Loucy (cell line): ENCODE data around the gene TMEM178B.

Source experiments
- H2AFZ ChIP-seq: fragments of 200-600 bp; sonication (generic); 2 replicates; pipeline ENCODE4 v1.6.0; 2016; ENCODE audit warnings: antibody characterized with exemption, mild to moderate bottlenecking, low read length, moderate library complexity
- H3F3A ChIP-seq: fragments of 200-600 bp; 2 replicates; pipeline ENCODE4 v1.6.0; 2016; ENCODE audit warnings: antibody characterized with exemption, low read depth, mild to moderate bottlenecking
- H3K27me3 ChIP-seq: fragments of 200-600 bp; sonication (generic); 2 replicates; pipeline ENCODE4 v1.6.1; 2014; ENCODE audit warnings: low read length, mild to moderate bottlenecking; ENCODE audit not compliant: insufficient read depth, poor library complexity, severe bottlenecking
- H3K36me3 ChIP-seq: fragments of 200-600 bp; sonication (generic); 2 replicates; pipeline ENCODE4 v1.6.1; 2016; ENCODE audit warnings: low read length; ENCODE audit not compliant: insufficient read depth
- H3K4me1 ChIP-seq: fragments of 200-600 bp; sonication (generic); 2 replicates; pipeline ENCODE4 v1.5.1; 2014; ENCODE audit warnings: low read length, mild to moderate bottlenecking; ENCODE audit not compliant: insufficient read depth, poor library complexity, severe bottlenecking
- H3K4me2 ChIP-seq: fragments of 200-600 bp; sonication (generic); 2 replicates; pipeline ENCODE4 v1.6.0; 2014; ENCODE audit warnings: antibody characterized with exemption, low read length, low read depth, mild to moderate bottlenecking; ENCODE audit not compliant: poor library complexity, severe bottlenecking
- H3K4me3 ChIP-seq: fragments of 200-600 bp; sonication (generic); 2 replicates; pipeline ENCODE4 v1.5.1; 2014; ENCODE audit warnings: low read length, mild to moderate bottlenecking, mixed read lengths; ENCODE audit not compliant: poor library complexity, severe bottlenecking
- H3K79me2 ChIP-seq: fragments of 200-600 bp; sonication (generic); 2 replicates; pipeline ENCODE4 v1.6.1; 2014; ENCODE audit warnings: low read length; ENCODE audit not compliant: insufficient read depth
- H3K9ac ChIP-seq: fragments of 200-600 bp; sonication (generic); 2 replicates; pipeline ENCODE4 v1.6.0; 2014; ENCODE audit warnings: mild to moderate bottlenecking, low read depth, low read length, moderate library complexity; ENCODE audit not compliant: poor library complexity, severe bottlenecking
- H3K9me2 ChIP-seq: fragments of 200-600 bp; sonication (generic); replicated peaks from 2 replicates; pipeline ENCODE4 v1.6.1; 2016; ENCODE audit warnings: low read depth, low read length, mixed read lengths
- H3K9me3 ChIP-seq: fragments of 200-600 bp; sonication (generic); 2 replicates; pipeline ENCODE4 v1.6.1; 2014; ENCODE audit warnings: mild to moderate bottlenecking, antibody characterized with exemption, low read length, low read depth; ENCODE audit not compliant: insufficient read depth
- H4K20me1 ChIP-seq: fragments of 200-600 bp; sonication (generic); 2 replicates; pipeline ENCODE4 v1.6.0; 2014; ENCODE audit warnings: antibody characterized with exemption, low read length, mild to moderate bottlenecking; ENCODE audit not compliant: insufficient read depth, poor library complexity, severe bottlenecking
- EZH2phosphoT487 ChIP-seq: fragments of 200-600 bp; IDR thresholded peaks from 2 replicates; pipeline ENCODE4 v1.6.1; 2018; ENCODE audit warnings: antibody characterized with exemption, mild to moderate bottlenecking, moderate library complexity, borderline replicate concordance
- TF ChIP-seq, protein P1 (sequence below): fragments of 200-600 bp; sonication (generic); conservative IDR thresholded peaks from 2 replicates; pipeline ENCODE4 v1.5.1; 2014; ENCODE audit warnings: mild to moderate bottlenecking, antibody characterized with exemption, low read length

Gene TMEM178B

GRCh38 chr7:141344153-141344935, 270.5 kb downstream of the TMEM178B start:
- no peak overlapping the region for H3K9ac ChIP-seq

GRCh38 chr7:141348728-141349127, 274.9 kb downstream of the TMEM178B start:
- no peaks in the 10 kb centered on the region for H4K20me1 ChIP-seq
- H3K4me2 ChIP-seq, result no peak overlapping the region
- H3K9me2 ChIP-seq, result no peaks in the 10 kb centered on the region
- no peaks in the 10 kb centered on the region for H3K36me3 ChIP-seq
- no peak overlapping the region for H3K9ac ChIP-seq
- no peaks in the 10 kb centered on the region for H3F3A ChIP-seq
- no peak overlapping the region for H3K4me3 ChIP-seq
- H2AFZ ChIP-seq, result no peak overlapping the region
- peaks cover 5% of the 10 kb centered on the region for H3K4me1 ChIP-seq
- H3K27me3 ChIP-seq, result no peaks in the 10 kb centered on the region
- TF ChIP-seq, protein P1, sequence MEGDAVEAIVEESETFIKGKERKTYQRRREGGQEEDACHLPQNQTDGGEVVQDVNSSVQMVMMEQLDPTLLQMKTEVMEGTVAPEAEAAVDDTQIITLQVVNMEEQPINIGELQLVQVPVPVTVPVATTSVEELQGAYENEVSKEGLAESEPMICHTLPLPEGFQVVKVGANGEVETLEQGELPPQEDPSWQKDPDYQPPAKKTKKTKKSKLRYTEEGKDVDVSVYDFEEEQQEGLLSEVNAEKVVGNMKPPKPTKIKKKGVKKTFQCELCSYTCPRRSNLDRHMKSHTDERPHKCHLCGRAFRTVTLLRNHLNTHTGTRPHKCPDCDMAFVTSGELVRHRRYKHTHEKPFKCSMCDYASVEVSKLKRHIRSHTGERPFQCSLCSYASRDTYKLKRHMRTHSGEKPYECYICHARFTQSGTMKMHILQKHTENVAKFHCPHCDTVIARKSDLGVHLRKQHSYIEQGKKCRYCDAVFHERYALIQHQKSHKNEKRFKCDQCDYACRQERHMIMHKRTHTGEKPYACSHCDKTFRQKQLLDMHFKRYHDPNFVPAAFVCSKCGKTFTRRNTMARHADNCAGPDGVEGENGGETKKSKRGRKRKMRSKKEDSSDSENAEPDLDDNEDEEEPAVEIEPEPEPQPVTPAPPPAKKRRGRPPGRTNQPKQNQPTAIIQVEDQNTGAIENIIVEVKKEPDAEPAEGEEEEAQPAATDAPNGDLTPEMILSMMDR, result no peak
- TF ChIP-seq EZH2phosphoT487, result no peak
- no peaks in the 10 kb centered on the region for H3K79me2 ChIP-seq
- no peaks in the 10 kb centered on the region for H3K9me3 ChIP-seq

More at GRCh38 chr7:141344153-141344935, 270.5 kb downstream of the TMEM178B start:
- Histone ChIP-seq H3K9me2 (no peaks in the 10 kb centered on the region), H3K4me3 (no peak overlapping the region), H4K20me1 (no peaks in the 10 kb centered on the region), H3K4me2 (no peak overlapping the region), H3F3A (no peaks in the 10 kb centered on the region), H3K4me1 (no peaks in the 10 kb centered on the region), H3K27me3 (no peaks in the 10 kb centered on the region), H2AFZ (no peak overlapping the region), H3K79me2 (no peaks in the 10 kb centered on the region), H3K9me3 (no peaks in the 10 kb centered on the region), H3K36me3 (no peaks in the 10 kb centered on the region)
- TF ChIP-seq, protein P1, result no peak
- no peak for TF ChIP-seq EZH2phosphoT487

GRCh38 chr7:141349338-141349737, 275.5 kb downstream of the TMEM178B start:
- Histone ChIP-seq H3K4me3 (no peak overlapping the region), H3K9me2 (no peaks in the 10 kb centered on the region), H3K9ac (no peak overlapping the region), H3F3A (no peaks in the 10 kb centered on the region), H3K36me3 (no peaks in the 10 kb centered on the region), H3K27me3 (no peaks in the 10 kb centered on the region), H3K79me2 (no peaks in the 10 kb centered on the region), H3K4me1 (peaks cover 11% of the 10 kb centered on the region), H4K20me1 (no peaks in the 10 kb centered on the region), H3K4me2 (no peak overlapping the region), H3K9me3 (no peaks in the 10 kb centered on the region), H2AFZ (no peak overlapping the region)
- TF ChIP-seq EZH2phosphoT487, result no peak
- TF ChIP-seq, protein P1, result no peak
